Middle frontal gyrus (tissue), 1 donor: ENCODE results near the gene APMAP.

ENCODE experiments used
- DNase-seq: peaks from one replicate; pipeline ENCODE4 v3.0.0-alpha.2; 2015; ENCODE audit warnings: low spot score; ENCODE audit errors: extremely low spot score

Gene APMAP

DNA sequence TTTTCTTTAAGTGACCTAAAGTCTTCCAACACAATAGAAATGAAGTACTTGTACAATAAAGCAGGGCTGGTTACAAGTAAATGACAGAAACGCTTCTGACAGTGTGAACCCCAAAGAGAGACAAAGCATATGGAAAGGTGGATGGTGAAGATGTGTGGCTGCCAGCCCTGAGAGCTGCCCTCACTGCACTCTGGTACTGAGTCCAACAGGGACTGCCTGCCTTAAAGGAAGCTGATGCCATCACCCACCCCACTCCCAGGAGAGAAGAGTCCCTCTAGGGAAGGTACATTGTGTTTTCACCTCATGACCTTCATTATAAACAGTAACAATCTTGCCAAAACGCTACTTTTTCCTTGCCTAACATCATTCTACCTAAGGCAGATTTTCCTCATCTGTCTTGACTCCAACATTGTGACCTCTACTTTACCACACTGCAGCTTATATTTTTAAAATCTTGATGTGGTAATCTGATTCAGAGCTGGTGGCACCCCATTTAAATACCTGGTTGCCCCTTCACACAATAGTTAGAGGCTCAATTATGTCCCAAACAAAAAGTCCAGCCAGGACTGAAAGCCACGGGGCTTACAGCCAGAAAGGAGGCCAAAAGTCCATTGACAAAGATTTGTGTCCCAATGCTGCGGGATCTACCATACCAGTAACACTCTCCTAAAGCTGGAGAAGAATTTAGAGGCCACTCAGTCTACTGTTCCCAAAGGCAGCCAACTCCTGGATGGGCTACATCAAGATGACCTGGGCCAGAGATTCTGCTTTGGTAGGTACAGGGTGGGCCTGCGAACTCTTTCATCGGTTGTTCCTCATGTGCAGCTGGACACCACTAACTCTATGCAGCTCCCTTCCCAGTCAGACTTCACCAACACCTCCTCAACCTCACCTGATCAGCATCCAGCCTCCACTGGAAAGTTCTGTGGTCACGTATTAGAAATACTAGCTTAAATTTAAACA lies 4.4 kb downstream of the APMAP start:
- DNase-seq = no peak

DNA sequence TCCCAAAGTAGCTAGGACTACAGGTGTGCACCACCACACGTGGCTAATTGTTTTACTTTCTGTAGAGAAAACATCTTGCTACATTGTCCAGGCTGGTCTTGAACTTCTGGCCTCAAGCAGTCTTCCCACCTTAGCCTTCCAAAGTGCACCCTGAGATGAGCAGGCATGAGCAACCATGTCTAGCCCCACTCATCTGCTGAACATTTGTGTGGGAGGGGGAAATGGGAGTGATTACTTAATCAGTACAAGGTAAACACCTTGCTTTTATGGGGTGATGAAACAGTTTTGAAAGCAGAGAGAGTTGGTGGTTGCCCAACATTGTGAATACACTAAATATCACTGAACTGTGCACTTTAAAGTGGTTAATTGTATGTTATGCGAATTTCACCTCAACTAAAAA lies 5.3 kb downstream of the APMAP start:
- DNase-seq = no peak

DNA sequence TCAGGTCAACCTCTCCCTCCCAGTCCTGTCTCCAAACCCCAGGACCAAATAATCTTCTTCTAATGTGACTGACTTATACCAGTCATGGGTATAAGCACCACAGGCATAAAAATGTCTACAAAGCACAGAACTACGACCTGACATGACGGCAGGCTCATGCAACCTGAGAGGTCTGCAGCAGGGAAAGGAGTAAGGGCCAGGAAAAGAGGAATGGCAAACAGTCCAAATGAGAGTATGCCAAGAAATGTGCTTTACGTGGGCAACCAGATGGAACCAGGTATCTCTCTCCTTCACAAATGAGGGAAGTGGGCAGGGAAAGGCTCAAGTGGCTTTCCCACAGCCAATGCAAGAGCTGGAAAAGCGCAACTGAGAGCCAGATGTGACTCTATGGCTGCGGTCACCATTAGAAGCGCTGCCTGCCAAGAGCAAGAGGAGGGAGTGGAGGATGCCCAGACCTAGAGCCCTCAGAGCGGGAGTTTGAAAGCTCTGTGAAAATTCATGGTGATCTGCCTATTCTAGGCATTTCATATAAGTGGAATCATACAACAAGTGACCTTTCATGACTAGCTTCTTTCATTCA lies 6.0 kb downstream of the APMAP start:
- no peak for DNase-seq

DNA sequence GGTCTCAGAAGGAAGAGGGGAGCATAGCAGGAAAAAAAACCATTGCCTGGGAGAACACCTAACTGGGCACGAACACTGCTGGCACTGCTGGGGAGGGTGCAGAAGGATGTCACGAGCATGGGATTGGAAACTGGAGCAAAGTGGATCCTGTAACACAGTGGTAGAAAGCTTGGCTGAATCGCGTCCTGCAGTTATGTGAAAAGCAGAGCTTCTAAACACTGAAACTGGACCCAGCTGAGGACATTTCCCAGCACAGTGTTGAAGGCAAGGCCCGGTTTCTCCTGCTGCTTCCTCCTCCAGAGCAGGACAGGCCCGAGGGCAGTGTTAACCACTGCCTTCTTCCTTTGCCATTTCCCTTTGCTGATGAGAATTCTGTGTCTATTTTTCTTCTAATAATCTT lies 6.7 kb downstream of the APMAP start:
- no peak for DNase-seq

DNA sequence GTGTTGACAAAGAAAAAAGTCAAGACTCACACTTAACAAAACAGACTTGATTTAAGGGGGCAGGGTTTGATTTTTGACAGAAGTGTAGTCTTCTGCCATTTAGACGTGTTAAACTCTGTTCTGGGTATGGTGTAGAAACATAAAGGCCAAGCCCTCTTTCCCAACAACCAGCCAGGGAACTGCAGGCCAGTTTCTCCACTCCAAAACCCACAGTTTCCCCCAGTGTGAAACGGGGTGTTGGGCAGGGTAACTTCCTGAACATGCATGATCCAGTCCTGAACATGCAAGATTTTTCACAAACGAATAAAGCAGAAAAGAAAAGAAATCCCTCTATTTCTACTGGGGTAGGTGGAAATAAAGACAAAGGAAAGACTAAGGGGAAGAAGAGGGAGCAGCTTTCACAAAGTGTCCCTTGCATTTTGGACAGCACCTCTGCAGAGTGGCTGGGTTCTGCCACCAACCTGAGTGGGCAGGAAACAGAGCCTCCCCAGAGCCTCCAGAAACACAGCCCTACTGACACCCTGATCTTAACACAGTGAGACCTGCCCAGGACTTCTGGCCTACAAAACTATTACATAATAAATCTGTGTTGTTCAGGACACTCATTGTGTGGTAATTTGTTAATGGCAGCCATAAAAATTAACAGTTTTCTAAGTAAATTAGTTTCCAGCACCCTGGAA lies 7.5 kb downstream of the APMAP start:
- DNase-seq = no peak

DNA sequence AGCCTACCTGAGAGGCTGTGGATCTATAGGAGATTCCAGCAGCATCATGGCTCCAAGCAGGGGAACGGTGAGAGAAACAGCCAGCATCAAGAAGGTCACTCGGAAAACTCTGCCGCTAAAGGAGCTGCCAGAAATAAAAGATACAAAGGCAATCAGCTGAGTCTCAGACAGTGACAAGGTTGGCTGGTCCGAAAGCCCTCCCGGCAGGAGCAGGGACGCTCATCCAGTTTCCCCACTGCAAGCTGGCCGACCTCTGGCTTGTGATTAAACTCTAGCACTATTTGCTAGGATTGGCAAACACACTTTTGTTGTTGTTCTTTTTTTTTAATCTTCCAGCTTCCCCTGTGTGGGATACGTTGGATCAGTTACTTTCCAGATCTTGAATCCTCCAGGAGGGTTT lies 8.7 kb downstream of the APMAP start:
- DNase-seq = no peak

DNA sequence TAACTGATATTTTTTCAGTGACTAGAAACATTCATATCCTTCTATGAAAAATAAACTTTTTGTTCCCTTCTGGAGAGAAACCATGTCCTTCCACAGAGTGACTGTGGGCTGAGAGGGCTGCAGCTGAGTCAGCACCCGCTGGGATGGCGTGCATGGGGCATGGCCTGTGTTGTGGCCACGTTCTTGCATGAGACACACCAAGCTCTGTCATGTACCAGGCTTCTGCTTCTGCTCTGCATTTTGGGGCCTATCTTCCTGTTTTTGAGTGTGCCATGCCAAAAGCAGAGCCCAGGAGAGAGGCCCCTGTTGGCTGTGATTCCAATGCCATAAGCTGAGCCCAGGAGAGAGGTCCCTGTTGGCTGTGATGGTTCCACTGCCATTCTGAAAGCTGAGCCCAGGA lies 10.8 kb downstream of the APMAP start:
- DNase-seq = no peak

DNA sequence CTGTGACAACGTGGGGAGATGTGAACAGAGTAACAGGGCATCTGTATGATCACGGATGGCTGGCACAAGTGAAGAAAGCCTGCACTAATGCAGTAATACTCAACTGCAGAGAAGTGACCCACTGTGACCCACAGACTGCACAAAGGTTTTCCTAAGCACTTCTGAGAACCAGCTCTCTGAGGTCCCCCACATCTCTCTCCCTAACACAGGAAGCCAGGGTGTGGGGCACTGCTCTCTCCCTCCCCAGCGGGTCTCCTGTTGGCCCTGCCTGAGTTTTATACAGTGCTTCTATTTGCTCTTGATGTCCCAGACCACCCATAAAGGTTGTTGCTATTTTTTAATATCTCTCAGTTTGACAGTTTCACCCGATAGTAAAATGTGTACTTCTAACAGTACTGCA lies 11.3 kb downstream of the APMAP start:
- no peak for DNase-seq

DNA sequence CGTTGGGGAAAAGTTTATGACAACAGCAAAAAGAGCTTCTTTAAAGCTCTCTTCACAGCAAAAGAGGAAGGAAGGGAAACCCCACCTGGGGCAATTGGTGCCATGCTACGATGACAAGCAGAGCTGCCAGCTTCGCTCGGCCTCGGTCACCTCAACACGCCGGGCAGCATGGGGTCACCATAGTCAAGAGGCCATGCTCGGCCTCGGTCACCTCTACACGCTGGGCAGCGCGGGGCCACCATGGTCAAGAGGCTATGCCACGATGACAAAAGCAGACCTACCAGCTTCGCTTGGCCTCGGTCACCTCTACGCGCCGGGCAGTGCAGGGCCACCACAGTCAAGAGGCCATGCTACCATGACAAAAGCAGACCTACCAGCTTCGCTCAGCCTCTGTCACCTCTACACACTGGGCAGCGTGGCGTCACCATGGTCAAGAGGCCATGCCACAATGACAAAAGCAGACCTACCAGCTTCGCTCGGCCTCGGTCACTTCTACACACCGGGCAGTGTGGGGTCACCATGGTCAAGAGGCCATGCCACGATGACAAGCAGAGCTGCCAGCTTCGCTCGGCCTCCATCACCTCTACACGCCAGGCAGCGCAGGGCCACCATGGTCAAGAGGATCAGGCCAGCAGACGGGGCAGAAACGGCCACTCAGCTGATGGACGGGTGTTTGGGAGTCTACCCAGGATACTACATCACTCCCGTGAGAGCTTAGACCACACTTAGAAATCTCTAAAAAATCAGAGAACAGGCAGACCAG lies 12.1 kb downstream of the APMAP start:
- no peak for DNase-seq

DNA sequence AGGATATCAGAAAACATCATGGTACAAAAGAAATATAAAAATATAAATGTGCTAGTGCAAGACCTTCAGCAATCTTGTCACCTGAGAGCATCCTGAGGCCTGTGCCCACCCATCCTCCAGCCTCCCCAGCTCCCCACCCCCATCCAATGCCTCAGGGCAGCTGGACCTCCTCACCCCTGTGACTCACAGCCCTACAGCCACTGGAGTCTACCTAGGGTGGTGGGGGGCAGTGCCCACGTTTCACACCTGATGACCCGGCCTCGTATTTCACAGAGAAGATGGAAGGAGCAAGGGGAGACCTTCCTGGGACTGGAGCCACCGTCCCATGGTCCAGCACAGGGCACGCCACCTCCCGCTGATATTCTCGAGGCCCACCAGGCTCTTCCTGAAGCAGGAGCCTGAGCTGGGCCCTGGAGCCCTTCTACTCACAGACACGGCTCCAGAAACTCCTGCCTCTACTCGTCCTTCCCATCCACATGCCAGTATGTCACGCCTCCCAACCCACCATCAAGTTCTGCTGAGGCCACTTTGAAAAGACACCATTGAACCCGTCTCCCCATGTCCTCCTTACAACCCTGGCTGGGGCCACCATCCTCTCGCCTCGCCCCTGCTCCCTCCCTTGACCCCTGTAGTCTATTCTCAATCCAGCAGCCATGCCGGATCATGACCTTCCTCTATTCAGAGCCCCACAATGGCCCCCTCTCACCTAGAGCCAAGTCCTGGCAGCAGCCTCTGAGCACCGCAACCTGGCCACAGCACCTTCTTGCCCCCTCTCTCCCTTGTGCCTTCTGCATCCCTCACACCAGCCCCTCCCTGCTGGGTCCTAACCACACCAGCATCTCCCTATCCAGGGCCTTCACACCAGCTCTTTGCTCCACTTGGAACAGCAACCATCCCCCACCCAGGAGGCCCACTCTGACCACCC lies 13.3 kb downstream of the APMAP start:
- no peak for DNase-seq

DNA sequence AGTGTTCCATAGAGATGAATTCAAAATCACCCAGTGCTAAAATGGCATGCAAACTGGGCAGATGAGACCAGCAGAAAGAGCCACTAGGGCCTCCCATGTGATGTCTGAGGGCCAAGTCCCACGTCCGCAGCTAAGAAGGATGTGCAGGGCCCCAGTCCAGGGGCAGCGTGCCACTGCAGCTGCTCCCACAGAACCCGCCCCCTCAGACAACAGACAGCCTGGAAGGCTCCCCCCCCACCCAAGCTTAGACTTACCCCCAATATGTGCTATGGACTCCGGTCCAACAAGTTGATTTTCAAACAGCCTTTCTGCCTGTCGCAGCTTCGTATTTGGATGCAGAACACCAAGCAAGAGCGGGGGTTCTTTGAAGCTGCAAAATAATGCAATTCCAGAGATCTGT lies 14.0 kb downstream of the APMAP start:
- no peak for DNase-seq

DNA sequence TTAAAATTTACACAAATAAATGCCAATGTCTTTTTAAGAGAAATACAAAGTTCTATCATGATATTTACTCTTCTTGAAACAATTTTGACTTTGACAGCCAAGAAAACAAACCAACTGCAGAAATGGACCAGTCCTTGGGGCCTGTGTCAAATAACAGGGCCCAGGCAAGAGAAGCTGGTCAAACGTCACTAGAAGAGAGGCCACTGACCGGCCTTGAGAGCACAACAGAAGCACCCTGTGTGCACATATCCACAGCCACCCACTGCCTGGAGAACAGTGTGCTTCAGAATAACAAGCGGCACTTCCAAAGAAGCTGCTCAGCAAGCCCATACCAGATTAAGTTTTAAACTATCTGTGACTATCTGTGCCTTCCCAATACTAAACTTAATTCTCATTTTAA lies 14.8 kb downstream of the APMAP start:
- no peak for DNase-seq

DNA sequence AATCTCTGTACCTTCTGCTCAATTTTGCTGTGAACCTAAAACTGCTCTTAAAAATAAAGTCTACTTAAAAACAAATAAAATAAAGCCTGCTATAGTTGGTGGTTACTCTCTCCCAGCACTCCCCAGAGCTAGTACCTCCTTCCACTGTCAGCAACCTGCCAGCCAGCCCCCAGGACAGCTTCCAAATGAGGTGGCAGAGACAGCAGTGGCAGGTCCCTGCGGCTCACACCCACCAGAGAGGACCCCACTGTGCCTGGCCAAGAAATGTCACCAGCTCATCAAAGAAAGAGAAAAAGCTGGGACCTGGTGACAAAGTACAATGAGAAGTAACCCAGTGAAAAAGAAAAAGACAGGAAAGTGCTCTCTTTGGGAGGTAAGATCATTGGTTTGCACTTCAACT lies 15.2 kb downstream of the APMAP start:
- no peak for DNase-seq

DNA sequence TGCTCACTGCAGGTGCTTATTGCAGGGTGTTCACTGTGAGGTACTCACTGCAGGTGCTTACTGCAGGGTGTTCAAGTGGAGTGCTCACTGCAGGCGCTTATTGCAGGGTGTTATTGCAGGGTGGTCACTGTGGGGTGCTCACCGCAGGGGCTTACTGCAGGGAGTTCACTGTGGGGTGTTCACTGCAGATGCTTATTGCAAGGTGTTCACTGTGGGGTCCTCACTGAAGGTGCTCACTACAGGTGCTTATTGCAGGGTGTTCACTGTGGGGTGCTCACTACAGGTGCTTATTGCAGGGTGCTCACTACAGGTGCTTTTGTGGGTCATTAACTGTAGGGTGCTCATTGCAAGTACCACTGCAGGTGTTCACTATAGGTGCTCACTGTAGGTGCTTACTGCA lies 20.2 kb downstream of the APMAP start:
- no peak for DNase-seq

DNA sequence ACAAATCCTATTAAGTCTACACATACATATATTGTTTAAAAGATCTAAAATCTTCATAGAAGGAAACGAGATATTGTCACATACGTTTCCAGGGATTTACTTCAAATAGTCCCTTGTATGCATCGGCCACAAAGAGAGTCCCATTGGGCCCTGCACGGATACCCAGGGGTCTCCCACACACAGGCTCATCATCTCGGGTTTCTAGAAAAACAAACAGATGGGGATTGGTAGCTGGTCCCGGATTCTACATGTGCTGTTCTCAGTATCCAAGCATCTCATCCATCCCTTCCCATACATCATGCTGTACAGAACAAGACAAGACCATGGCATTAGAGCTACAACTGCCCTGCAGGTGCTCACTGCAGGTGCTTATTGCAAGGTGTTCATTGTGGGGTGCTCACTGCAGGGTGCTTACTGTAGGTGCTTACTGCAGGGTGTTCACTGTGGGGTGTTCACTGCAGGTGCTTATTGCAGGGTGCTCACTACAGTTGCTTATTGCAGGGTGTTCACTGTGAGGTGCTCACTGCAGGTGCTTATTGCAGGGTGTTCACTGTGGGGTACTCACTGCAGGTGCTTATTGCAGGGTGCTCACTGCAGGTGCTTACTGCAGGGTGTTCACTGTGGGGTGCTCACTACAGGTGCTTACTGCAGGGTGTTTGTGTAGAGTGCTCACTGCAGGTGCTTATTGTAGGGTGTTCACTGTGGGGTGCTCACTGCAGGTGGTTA lies 21.0 kb downstream of the APMAP start:
- no peak for DNase-seq

DNA sequence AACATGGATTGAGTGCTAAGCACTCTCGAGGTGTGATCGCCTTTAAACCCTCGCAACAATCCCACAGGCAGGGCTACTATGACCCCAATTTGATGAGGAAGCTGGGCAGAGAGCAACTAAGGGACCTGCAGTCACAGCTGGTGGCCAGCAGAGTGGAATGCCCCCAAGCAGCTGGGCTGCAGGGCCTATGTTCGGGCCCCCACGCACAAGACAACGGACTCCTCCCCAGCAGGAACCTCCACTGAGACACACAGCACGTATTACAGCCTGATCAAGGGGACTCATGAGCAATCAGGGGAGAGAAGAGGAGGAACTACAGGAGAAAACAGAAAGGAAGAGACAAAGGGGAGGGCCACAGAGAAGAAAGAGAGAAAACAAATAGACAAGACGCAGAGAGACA lies 21.8 kb downstream of the APMAP start:
- no peak for DNase-seq

DNA sequence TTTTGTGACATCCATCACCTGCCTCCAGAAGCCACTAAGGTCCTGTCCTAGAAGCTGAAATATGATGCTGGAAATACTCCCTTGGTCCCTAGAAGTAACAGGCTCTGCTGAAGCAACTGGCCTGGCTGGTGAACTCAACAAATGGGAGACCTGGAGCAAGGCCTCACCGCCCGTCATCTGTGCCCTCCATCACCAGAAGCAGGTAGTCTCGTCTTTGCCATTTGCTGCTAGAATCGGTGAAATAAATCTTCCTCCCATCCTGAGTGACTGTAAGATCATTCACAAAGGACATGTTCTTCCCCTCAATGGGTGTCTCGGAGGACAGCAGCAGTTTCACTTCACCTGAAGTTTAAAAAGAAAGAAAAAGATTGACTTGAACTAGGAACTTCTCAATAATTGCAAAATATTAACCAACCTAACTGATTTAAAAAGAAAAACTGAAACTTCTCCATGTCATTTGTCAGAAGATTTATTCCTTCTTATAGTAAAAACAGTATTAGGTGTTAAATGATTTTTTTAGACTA lies 22.5 kb downstream of the APMAP start:
- no peak for DNase-seq

DNA sequence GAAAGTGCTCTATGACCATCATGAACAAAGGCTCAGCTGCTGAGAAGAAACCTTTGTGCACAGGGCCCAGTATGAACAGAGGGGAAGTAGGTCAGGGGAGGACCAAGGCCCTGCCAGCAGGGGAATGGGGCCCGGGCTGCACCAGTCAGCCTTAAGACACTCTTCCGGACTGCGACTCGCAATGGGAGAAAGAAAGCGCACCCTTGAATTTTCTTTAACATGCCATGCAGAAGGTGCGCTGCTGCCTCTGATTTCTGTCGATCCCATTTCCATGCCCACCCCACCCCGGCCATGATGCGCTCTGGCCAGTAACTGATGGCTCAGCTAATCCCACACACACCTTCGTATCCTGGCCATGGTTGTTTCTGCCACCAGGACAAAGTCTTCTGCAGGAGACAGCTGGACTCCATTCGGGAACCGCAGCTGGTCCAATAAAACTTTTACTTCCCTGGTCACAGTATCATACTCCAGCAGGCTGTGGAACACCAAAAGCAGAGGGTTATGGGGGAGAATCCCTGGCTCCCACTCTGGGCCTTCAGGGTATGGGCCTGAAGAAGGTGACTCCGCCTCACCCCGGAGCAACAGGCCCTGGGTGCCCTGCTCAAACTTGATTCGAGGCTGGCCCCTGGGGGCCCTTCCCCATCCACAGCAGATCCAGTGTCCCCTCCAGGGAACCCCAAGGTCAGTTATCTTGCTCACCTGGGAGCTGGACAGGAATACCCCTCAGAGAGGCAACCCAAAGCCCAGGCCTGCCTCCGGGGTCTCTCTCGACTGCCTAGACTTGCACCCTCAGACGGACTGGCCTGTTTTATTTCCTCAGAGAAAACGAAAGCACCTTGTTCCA lies 23.1 kb downstream of the APMAP start:
- no peak for DNase-seq

DNA sequence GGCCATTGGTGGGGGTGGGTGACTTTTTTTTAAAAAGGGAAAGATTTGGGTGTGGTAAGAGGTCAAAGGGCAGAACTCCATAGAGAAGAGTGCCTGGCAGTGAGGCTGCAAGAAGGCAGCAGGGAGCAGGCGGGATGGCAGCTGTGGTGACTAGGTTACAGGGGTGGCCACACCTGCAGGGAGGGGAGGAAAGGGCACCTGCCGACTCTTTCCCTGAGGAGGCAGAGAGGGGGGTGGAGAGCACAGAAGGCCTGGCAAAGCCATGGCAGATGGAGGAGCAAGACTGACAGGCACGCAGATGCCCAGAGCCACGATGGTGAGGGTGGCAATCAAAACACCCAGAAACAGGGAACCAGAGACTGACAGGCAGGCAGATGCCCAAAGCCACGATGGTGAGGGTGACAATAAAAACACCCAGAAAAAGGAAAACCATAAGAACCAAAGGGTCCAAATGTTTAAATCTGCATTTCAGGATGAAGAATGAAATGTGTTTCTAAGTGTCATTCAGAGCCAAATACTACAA lies 24.2 kb downstream of the APMAP start:
- no peak for DNase-seq
